GM23248 (cell line): Measurements from ENCODE around the gene IL31RA. TPM values are rescaled to one million over a fixed set of nuclear protein-coding genes. Genes with fewer than 3 reads are reported as not detected.

Source experiments
- DNase-seq: peaks from one replicate; pipeline ENCODE4 v3.0.0-alpha.2; 2015
- H2AFZ ChIP-seq: fragments of 200-600 bp; sonication (generic); 2 replicates; pipeline ENCODE4 v1.6.1; 2016; ENCODE audit warnings: antibody characterized with exemption
- H3F3A ChIP-seq: fragments of 200-600 bp; sonication (generic); 2 replicates; pipeline ENCODE4 v1.6.1; 2016; ENCODE audit warnings: mild to moderate bottlenecking, antibody characterized with exemption, mixed run types; ENCODE audit not compliant: insufficient read depth
- H3K27ac ChIP-seq: fragments of 200-600 bp; sonication (generic); 2 replicates; pipeline ENCODE4 v1.5.1; 2016; ENCODE audit warnings: mild to moderate bottlenecking
- H3K27me3 ChIP-seq: fragments of 200-600 bp; sonication (generic); replicated peaks from 2 replicates; pipeline ENCODE4 v1.6.1; 2016; ENCODE audit warnings: mild to moderate bottlenecking; ENCODE audit not compliant: insufficient read depth
- H3K36me3 ChIP-seq: fragments of 200-600 bp; sonication (generic); 2 replicates; pipeline ENCODE4 v1.6.1; 2016; ENCODE audit warnings: low read depth, mild to moderate bottlenecking
- H3K4me1 ChIP-seq: fragments of 200-600 bp; sonication (generic); 2 replicates; pipeline ENCODE4 v1.6.1; 2016; ENCODE audit warnings: mild to moderate bottlenecking; ENCODE audit not compliant: insufficient read depth
- H3K4me2 ChIP-seq: fragments of 200-600 bp; sonication (generic); one replicate; pipeline ENCODE4 v1.6.1; 2016; ENCODE audit warnings: mild to moderate bottlenecking; ENCODE audit not compliant: unreplicated experiment
- H3K4me3 ChIP-seq: fragments of 200-600 bp; sonication (generic); 2 replicates; pipeline ENCODE4 v1.5.1; 2016; ENCODE audit warnings: mild to moderate bottlenecking
- H3K79me2 ChIP-seq: fragments of 200-600 bp; sonication (generic); 2 replicates; pipeline ENCODE4 v1.6.1; 2016; ENCODE audit warnings: mild to moderate bottlenecking; ENCODE audit not compliant: insufficient read depth
- H3K9ac ChIP-seq: fragments of 200-600 bp; sonication (generic); 2 replicates; pipeline ENCODE4 v1.6.1; 2016; ENCODE audit warnings: mild to moderate bottlenecking
- H3K9me2 ChIP-seq: fragments of 200-600 bp; sonication (generic); 2 replicates; pipeline ENCODE4 v1.6.1; 2016; ENCODE audit warnings: mixed run types, mild to moderate bottlenecking, moderate library complexity; ENCODE audit not compliant: insufficient read depth
- H3K9me3 ChIP-seq: fragments of 200-600 bp; sonication (generic); one replicate; pipeline ENCODE4 v1.6.1; 2017; ENCODE audit warnings: low read depth
- H4K20me1 ChIP-seq: fragments of 200-600 bp; sonication (generic); 2 replicates; pipeline ENCODE4 v1.6.0; 2016; ENCODE audit not compliant: insufficient read depth
- EZH2 ChIP-seq: fragments of 200-600 bp; sonication (generic); IDR thresholded peaks from 2 replicates; pipeline ENCODE4 v1.6.1; 2018; ENCODE audit warnings: antibody characterized with exemption, mild to moderate bottlenecking; ENCODE audit not compliant: insufficient read depth, poor library complexity, severe bottlenecking
- EZH2phosphoT487 ChIP-seq: fragments of 200-600 bp; sonication (generic); IDR thresholded peaks from 2 replicates; pipeline ENCODE4 v1.6.1; 2018; ENCODE audit warnings: antibody characterized with exemption, moderate library complexity, mild to moderate bottlenecking, low read depth; ENCODE audit not compliant: insufficient read depth
- WGBS, 2 experiments: methylation state at CpG; one replicate each; pipeline ENCODE4 v1.1.6; 2015 to 2017; ENCODE audit warnings: low lambda C conversion rate in 2 of 2, low coverage in 1 of 2; ENCODE audit errors: missing lambda C conversion rate in 2 of 2; 5-methylcytosine and 5-hydroxymethylcytosine counted together
- in situ Hi-C: fragments of 300-500 bp; cut with MboI; formaldehyde crosslinking; loops from 2 replicates; pipeline ENCODE4 v1.15.0; 2020
- polyA plus RNA-seq: library from polyadenylated mRNA; unstranded; fragments of >200 nt; fragmentation: Nextera tagmentation; extraction: Ambion mirVana; gene quantifications from 2 replicates; pipeline ENCODE4 v1.2.1, GENCODE V29; 2016
- total RNA-seq: library from RNA; depleted of rRNA; stranded (reverse); fragments of >200 nt; shearing (Covaris generic); gene quantifications from 2 replicates; pipeline ENCODE4 v1.2.3, GENCODE V29; 2014

Gene IL31RA
- total and polyA plus RNA-seq, 2 experiments from 2014 or later: 0.08 TPM; not detected in 1

GRCh38 chr5:55817030-55817429 is 34.1 kb upstream of the IL31RA start:
- Histone ChIP-seq H3K9me3 (no peaks in the 10 kb centered on the region), H2AFZ (no peak overlapping the region), H3K4me3 (no peak overlapping the region), H3K9me2 (no peaks in the 10 kb centered on the region), H3K79me2 (no peaks in the 10 kb centered on the region), H3K27me3 (no peaks in the 10 kb centered on the region), H3K4me1 (peaks cover 8% of the 10 kb centered on the region; the same call in 1 of the 2 replicates), H3K4me2 (no peak overlapping the region), H3K36me3 (no peaks in the 10 kb centered on the region), H3K27ac (no peak overlapping the region), H4K20me1 (no peaks in the 10 kb centered on the region), H3K9ac (no peak overlapping the region), H3F3A (no peaks in the 10 kb centered on the region)
- WGBS, 2 experiments: 93 to 96% methylated on average over 2 of the region's 2 CpGs
- in situ Hi-C loops: no loop called here
- TF ChIP-seq EZH2 (no peak), EZH2phosphoT487 (no peak)
- no peak for DNase-seq

- no peaks in the 10 kb centered on the region for H3K79me2 ChIP-seq
- peaks cover 8% of the 10 kb centered on the region; the same call in 1 of the 2 replicates for H3K4me1 ChIP-seq
- H3K9me2 ChIP-seq: no peaks in the 10 kb centered on the region
- TF ChIP-seq EZH2phosphoT487 (no peak), EZH2 (no peak)
- H3K4me3 ChIP-seq: no peak overlapping the region
- in situ Hi-C loops: no loop called here
- no peak overlapping the region for H3K27ac ChIP-seq
- no peaks in the 10 kb centered on the region for H4K20me1 ChIP-seq
- H3K27me3 ChIP-seq: peaks cover 6% of the 10 kb centered on the region
- no peak overlapping the region for H3K4me2 ChIP-seq
- no peaks in the 10 kb centered on the region for H3K36me3 ChIP-seq
- H3K9me3 ChIP-seq: no peaks in the 10 kb centered on the region
- H3F3A ChIP-seq: no peaks in the 10 kb centered on the region
- no peak overlapping the region for H2AFZ ChIP-seq
- DNase-seq: no peak
- WGBS, 2 experiments: 74 to 79% methylated on average over 6 of the region's 6 CpGs
- H3K9ac ChIP-seq: no peak overlapping the region
These were observed 30.7 kb upstream of the IL31RA start for GRCh38 chr5:55820488-55820887.

- Histone ChIP-seq H3K9ac (peak overlapping the region; percentile 45; the same call in 1 of the 2 replicates), H3K4me3 (peak overlapping the region; percentile 64), H3K4me1 (no peaks in the 10 kb centered on the region), H3K9me2 (no peaks in the 10 kb centered on the region), H3K36me3 (no peaks in the 10 kb centered on the region), H4K20me1 (no peaks in the 10 kb centered on the region), H2AFZ (peak overlapping the region; percentile 80), H3K4me2 (peak overlapping the region; percentile 91), H3K79me2 (no peaks in the 10 kb centered on the region), H3F3A (no peaks in the 10 kb centered on the region), H3K27ac (no peak overlapping the region), H3K9me3 (no peaks in the 10 kb centered on the region), H3K27me3 (peaks cover 11% of the 10 kb centered on the region)
- DNase-seq: peak; percentile 39
- TF ChIP-seq EZH2 (peak; percentile 32), EZH2phosphoT487 (no peak)
- 11 to 12% methylated on average over 29 to 45 of the region's 45 CpGs for WGBS, 2 experiments
- in situ Hi-C loops: no loop called here
These were observed 29.2 kb upstream of the IL31RA start for GRCh38 chr5:55821731-55822512.

- Histone ChIP-seq H3K36me3 (no peaks in the 10 kb centered on the region), H3F3A (no peaks in the 10 kb centered on the region), H3K27me3 (peaks cover 11% of the 10 kb centered on the region), H3K9me2 (no peaks in the 10 kb centered on the region), H3K79me2 (no peaks in the 10 kb centered on the region), H3K9me3 (no peaks in the 10 kb centered on the region), H2AFZ (no peak overlapping the region), H3K4me1 (no peaks in the 10 kb centered on the region), H3K9ac (no peak overlapping the region), H3K4me3 (no peak overlapping the region), H3K27ac (no peak overlapping the region), H4K20me1 (no peaks in the 10 kb centered on the region), H3K4me2 (no peak overlapping the region)
- DNase-seq: no peak
- WGBS, 2 experiments: 82 to 90% methylated on average over 1 of the region's 1 CpG
- in situ Hi-C loops: no loop called here
- TF ChIP-seq EZH2phosphoT487 (no peak), EZH2 (no peak)
These were observed 27.9 kb upstream of the IL31RA start for GRCh38 chr5:55823151-55823796.
